ENCODE results near the gene RBM26. TPM values are rescaled to one million over a fixed set of nuclear protein-coding genes. Genes with fewer than 3 reads are reported as not detected.

The RBM26 gene
- total RNA-seq, 1 donor: 48.0 TPM

DNA sequence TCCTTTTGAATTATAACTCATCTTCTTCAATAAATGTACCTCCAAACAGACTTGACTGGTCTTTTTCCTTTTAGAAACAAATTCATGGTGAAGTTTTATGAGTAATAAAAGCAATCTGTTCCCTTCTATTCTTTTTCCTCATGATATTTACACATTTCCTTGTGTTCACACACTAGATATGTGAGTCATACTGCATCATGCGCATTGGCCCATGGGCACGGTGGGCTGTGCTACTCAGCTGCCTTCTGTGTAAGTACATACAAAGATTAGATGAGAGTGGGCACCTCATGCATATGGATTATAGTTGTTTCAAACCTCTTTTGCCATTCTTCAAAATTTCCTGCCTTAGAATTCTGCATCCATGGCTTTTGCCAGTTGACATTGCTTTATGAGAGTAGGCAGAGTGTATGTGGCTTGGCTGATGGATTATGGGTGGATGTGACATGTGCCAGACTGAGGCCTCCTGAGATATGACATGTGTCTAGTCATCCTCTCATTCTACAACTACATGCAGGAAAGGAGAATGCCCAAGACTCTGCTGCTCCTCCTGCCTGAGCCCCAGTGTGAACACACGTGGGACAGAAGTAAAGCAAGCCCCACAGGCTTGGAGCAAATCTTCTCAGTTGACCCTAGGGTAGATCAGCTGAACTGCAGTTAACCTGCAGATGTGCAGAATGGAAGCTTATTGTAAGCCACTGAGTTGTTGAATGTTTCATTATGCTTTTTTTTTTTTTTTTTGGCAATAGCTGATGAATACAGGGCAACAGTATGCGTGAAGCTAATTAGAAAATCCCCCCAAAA, 109.9 kb downstream of the RBM26 start:
- TF ChIP-seq, protein P1, sequence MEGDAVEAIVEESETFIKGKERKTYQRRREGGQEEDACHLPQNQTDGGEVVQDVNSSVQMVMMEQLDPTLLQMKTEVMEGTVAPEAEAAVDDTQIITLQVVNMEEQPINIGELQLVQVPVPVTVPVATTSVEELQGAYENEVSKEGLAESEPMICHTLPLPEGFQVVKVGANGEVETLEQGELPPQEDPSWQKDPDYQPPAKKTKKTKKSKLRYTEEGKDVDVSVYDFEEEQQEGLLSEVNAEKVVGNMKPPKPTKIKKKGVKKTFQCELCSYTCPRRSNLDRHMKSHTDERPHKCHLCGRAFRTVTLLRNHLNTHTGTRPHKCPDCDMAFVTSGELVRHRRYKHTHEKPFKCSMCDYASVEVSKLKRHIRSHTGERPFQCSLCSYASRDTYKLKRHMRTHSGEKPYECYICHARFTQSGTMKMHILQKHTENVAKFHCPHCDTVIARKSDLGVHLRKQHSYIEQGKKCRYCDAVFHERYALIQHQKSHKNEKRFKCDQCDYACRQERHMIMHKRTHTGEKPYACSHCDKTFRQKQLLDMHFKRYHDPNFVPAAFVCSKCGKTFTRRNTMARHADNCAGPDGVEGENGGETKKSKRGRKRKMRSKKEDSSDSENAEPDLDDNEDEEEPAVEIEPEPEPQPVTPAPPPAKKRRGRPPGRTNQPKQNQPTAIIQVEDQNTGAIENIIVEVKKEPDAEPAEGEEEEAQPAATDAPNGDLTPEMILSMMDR (IDR thresholded peaks at IDR 0.05; ENCODE audit: insufficient read depth, low read length): no peak
- no peak overlapping the region for H3K4me3 ChIP-seq (ENCODE audit: low read depth, low read length)
- DNase-seq (ENCODE audit: low read depth): no peak

GRCh38 chr13:79290595-79291244, 115.3 kb downstream of the RBM26 start:
- TF ChIP-seq, protein P1 (IDR thresholded peaks at IDR 0.05; ENCODE audit: insufficient read depth, low read length): no peak
- no peak overlapping the region for H3K4me3 ChIP-seq (ENCODE audit: low read depth, low read length)
- no peak for DNase-seq (ENCODE audit: low read depth)

DNA sequence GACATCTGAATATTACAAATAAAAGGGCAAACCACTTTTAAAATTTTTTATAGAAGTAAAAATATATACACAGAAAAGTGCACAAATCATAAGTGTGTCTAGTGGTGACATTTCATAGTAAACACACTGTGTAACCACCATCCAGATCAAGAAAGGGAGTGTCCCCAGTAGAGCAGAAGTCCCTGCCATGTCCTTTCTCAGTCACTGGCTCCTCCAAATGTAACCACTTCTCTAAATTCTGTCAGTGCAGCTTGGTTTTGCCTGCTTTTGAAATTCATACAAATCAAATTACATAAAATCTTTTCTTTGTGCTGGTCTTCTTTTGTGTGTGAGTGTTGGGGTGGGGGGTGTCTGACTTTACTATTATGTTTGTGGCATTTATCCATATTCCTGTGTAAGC, 116.5 kb downstream of the RBM26 start:
- H3K4me3 ChIP-seq (ENCODE audit: low read depth, low read length): no peak overlapping the region
- TF ChIP-seq, protein P1 (IDR thresholded peaks at IDR 0.05; ENCODE audit: insufficient read depth, low read length): no peak
- no peak for DNase-seq (ENCODE audit: low read depth)

DNA sequence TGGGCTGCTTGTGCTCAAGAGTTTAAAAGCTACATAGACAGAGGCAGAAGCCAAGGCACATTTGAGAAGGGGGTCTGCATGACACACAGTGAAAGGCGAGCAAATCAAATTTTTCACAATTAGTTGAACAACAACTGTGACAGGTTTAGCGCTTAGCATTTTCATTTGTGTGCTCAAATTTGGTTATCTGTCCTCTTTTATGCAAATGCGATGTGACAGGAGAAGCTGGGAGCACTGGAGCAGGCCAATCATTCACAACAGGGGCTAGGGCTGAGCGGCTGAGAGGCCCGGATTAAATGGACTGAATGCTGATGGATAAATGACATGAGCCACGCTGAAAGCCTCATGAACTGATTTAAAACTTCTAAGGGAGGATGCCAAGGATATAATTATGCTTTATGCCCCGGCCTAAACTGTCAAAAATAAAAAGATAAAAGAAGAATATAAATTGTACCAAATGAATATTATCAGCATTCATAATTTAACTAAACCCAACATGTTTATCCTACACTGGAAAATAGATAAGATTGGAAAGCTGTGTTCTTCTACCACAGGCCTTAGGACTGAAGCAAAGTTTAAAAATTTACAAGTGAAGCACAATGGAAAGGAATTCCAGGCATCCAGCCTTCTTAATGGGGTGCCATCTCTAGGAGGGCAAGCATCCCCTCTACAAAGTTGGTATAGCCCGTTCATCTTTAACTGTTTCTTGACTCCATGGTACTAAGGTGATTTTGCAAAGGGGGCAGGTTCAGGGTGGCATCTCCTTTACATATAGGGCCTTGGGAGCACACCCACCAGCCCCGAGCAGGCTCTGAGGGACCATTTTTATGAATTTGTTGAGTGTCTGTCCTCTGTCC, 117.9 kb downstream of the RBM26 start:
- DNase-seq (ENCODE audit: low read depth): no peak
- TF ChIP-seq, protein P1 (IDR thresholded peaks at IDR 0.05; ENCODE audit: insufficient read depth, low read length): no peak
- no peak overlapping the region for H3K4me3 ChIP-seq (ENCODE audit: low read depth, low read length)

GRCh38 chr13:79285159-79285558, 120.9 kb downstream of the RBM26 start:
- H3K4me3 ChIP-seq (ENCODE audit: low read depth, low read length): no peak overlapping the region
- no peak for DNase-seq (ENCODE audit: low read depth)
- TF ChIP-seq, protein P1 (IDR thresholded peaks at IDR 0.05; ENCODE audit: insufficient read depth, low read length): no peak

GRCh38 chr13:79283742-79284141, 122.3 kb downstream of the RBM26 start:
- DNase-seq (ENCODE audit: low read depth): no peak
- TF ChIP-seq, protein P1 (IDR thresholded peaks at IDR 0.05; ENCODE audit: insufficient read depth, low read length): no peak
- no peak overlapping the region for H3K4me3 ChIP-seq (ENCODE audit: low read depth, low read length)
